ENCODE measurements around the gene LYVE1.

The LYVE1 gene

GRCh38 chr11:10592331-10592730, 23.9 kb upstream of the LYVE1 start:
- no peak for DNase-seq (ENCODE audit: low read depth in 2 of 2)

DNA sequence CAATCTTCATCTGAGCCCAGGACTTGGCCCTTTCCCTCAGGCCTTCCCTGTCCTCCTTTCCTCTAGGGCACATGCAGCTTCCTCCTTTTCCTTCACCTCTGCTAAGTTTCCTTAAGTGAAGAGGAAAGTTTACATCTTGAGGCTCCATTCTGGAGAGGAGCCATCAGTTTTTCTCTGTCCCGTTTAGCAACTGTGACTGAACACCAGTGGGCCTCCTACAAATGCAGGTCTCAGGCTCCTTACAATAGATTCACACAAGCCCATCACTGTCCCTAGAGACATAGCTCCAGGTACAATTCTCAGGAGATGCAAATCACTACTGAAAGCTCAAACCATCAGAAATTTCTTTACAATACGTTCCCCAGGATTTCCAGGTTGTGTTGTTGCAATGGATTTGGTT, 23.3 kb upstream of the LYVE1 start:
- no peak for DNase-seq (ENCODE audit: low read depth in 2 of 2)

- no peak for DNase-seq (ENCODE audit: low read depth in 2 of 2)
Observed at GRCh38 chr11:10590218-10590915, 21.9 kb upstream of the LYVE1 start.

GRCh38 chr11:10588904-10589303, 20.4 kb upstream of the LYVE1 start:
- no peak for DNase-seq (ENCODE audit: low read depth in 2 of 2)

DNA sequence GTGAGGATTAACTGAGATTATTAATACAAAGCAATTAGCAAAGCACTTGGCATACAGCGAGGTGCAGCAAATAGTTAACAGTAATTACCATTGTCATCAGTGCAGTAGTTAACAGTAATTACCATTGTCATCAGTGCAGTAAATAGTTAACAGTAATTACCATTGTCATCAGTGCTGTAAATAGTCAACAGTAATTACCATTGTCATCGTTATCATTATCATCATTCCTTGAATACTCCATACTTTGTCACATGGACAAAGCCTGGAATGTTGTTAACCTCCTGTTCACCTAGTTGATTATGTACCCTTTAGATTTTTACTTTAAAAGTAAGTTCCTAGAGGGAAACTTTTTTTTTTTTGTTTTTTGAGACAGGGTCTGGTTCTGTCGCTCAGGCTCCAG, 19.5 kb upstream of the LYVE1 start:
- DNase-seq (ENCODE audit: low read depth in 2 of 2), result no peak

DNA sequence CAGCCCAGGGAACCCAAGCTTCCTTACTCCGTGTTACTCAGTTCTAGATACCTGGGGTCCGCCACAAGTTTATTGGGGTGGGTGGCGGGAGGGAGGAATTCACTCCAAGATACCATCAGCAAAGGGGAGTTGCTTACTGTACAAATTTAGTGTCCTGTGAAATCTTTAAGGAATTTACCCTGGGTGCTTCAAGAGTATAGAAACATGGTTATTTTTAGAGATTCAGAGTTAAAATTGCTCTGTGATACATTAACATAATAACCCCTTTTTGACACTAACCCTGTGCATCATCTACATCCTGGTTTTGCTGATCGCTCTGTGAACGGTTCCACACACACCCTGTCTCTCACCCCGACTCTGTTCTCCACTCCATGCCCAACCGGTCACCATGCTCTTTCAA, 18.9 kb upstream of the LYVE1 start:
- DNase-seq (ENCODE audit: low read depth in 2 of 2), result no peak

DNA sequence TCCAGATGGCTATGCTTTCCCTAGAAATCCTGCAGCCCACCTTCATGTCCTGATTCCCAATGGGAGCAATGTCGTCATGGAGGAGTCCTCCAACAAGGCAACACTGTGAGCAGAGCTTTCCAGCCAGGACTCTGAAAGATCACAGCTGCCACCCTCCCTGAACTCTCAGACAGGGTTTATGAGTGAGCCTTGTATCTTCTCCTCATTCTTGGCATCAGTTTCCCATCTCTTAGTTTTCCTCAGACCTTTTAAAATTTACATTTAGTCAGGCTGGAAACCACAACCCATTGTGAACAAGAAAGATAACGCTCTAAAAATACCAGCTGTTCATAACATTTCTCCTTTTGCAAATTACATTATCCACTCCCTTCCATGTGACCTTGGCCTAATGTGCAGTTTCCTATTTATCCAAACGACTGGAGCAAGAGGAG, 15.6 kb upstream of the LYVE1 start:
- DNase-seq (ENCODE audit: low read depth in 2 of 2), result no peak

GRCh38 chr11:10581481-10582019, 13.1 kb upstream of the LYVE1 start:
- no peak for DNase-seq (ENCODE audit: low read depth in 2 of 2)

DNA sequence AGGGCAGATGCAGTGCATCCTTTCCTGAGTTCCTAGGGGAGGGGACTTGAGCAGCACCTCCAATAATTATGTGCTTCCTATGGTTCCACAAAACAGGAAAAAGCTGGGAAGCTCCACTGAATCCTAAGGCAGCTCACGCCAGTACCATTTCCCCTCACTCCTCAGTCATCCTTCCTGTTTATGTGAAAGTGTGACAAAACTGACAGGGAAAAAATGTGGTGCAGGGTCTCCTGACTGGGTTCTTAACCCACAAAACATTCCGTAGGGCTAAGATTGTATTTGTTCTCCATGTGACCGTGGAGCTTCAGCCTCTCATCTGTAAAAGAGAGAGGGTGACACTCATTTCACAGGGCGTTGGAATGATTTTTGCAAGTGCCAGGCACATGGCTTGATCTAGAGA, 12.2 kb upstream of the LYVE1 start:
- DNase-seq (ENCODE audit: low read depth in 2 of 2), result no peak

GRCh38 chr11:10579700-10580099, 11.2 kb upstream of the LYVE1 start:
- no peak for DNase-seq (ENCODE audit: low read depth in 2 of 2)

DNA sequence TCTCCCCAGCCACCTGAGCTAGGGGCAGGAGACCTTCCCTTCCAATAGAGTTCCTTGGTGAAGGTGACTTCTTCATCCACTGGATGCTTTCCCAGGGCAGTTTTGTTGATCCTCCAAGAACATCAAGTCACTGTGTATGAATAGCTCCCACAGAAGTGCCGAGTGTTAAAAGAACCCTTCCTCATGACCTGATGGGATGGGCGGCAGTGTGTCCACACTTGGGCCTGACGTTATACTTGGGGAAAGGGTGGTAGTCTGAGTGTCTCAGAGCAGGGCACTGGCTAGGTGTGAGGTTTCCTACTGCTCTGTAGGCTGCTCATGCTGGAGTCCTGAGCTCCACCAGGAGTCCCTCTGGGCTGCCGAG, 7.6 kb upstream of the LYVE1 start:
- DNase-seq (ENCODE audit: low read depth in 2 of 2), result no peak

DNA sequence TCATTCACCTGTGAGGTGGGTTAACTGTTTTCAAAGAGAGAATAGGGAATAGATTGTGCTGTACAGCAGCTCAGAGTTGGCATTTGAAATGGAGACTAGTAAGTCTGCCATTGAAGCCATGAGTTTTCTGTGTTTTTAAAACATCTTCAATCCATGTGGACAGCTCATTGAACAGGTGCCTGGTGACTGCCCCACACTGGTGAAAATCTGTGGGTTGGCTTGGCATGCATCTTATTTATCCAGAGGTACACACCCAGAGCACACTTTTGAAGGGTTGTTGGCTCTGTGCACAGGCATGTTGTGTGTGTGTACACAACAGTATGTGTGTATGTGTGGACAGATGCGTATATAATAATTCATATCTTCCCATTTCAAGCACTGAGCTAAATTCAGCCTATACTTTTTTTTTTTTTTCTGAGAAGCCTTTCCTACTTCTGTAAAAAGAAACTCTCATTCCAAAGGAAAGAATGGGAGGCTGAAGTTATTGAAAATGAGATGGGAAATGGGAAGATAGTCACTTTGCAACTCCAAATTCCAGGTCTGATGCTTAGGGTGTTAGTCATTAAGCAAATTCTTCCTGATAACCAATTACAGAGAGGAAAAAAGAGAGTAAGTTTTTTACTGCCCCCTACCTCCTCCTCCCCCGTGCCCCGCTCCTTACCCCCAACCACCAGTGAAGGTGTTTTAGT, 7.0 kb upstream of the LYVE1 start:
- no peak for DNase-seq (ENCODE audit: low read depth in 2 of 2)

DNA sequence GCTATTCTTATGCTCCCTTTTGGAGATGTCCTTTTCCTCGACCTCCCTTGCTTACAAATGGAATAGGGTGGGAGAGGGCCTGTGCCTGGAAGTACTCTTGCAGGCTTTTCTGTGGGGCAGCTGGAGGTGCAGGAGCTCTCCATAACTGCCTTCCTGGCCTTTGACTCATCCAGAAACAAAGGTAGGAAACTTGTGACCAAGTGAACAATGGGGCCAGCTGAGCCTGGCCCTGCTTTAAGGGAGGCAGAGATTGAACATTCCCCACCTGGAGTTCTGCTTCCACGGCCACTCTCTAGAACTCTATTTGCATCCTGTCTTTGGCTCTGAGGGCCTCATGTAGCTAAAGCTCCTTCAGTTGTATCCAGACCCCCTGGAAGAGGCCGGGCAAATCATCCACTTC, 5.1 kb upstream of the LYVE1 start:
- no peak for DNase-seq (ENCODE audit: low read depth in 2 of 2)

DNA sequence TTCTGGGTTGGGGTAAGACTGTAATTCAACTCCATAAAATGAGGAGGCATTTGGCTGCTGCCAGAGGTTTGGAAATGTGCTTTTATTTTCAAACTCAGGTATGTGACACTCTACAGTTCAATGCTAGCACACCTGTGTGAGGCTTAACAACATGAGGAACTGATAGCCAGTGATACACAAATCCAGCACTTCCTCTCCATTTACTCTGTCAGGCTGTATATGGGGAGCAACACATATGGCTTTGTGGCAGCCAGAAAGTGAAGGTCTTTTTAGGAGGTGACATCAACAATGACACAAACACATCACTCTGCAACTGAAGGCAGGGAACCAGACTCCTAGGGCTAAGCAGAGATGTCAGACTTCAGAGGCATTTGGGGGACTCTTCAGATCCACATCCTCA, 4.6 kb upstream of the LYVE1 start:
- no peak for DNase-seq (ENCODE audit: low read depth in 2 of 2)

GRCh38 chr11:10572533-10572932, 4.1 kb upstream of the LYVE1 start:
- DNase-seq (ENCODE audit: low read depth in 2 of 2), result no peak

DNA sequence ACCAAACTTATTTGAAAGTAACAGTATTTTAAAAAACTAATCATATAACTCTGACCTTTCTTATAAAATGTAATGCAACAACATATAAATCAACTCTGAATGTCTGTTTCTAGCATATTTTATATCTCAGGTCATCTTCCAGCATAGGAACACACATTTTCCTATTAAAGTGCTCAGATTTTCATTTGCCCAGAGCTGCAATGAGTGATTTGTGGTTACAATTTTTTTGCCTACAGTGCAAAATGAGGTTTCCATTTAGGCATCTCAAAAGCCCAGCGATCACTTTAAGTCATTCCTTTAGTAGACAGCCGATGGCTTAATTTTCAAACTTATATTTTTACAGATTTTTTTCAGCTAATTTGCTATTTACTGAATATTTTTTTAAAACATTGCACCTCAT, 1.0 kb downstream of the LYVE1 start:
- DNase-seq (ENCODE audit: low read depth in 2 of 2), result no peak

- DNase-seq (ENCODE audit: low read depth in 2 of 2), result no peak
Observed at GRCh38 chr11:10566257-10566957, 2.1 kb downstream of the LYVE1 start.

DNA sequence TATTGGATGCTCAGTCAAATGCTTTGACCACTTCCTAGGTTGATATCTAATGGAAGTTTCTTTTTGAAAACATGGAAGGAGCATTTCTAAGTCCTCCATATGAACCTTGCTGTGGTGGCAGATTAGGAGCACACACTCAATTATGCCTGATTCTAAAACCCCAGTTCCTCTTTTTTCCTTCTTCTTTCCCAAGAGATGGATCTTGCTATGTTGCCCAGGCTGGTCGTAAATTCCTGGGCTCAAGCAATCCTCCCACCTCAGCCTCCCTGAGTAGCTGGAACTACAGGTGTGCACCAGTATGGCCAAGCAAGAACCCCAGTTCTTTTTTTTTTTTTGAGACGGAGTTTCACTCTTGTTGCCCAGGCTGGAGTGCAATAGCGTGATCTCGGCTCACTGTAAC, 3.0 kb downstream of the LYVE1 start:
- DNase-seq (ENCODE audit: low read depth in 2 of 2), result no peak

GRCh38 chr11:10564696-10565318, 3.7 kb downstream of the LYVE1 start:
- no peak for DNase-seq (ENCODE audit: low read depth in 2 of 2)

DNA sequence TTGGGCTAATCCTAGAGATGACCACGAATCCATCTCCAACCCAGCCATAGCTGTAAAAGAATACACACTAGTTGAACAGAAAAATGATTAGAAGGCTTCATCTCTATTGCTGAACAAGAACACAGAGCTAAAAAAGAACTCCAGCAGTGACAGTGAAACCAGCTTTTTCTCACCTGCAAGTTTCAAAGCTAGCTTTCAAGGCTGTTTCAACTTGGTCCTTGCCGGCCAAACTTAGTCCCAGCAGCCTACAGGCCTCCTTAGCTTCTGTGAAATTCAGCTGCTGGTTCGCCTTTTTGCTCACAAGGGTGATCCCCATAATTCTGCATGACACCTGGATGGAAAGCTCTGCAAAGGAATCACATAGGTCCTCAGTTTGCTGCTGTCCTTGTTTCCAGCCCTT, 4.4 kb downstream of the LYVE1 start:
- no peak for DNase-seq (ENCODE audit: low read depth in 2 of 2)

DNA sequence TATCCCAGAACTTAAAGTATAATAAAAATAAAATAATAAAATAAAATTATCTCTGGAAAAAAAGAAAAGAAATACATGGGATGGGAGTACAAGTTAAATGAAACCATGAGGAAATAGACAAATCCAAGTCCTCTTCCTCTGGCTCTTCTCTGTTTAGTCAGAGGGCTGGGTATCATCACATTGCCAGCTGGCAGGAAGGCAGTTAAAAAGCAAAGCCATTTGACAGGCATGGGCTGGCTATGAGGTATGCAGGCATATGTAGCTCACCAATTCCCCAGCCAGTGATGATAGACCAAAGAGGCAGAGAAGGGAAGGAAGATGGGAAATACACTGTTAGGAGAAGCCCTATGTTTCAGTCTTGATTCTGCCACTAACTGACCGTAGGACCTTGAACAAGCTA, 6.5 kb downstream of the LYVE1 start:
- no peak for DNase-seq (ENCODE audit: low read depth in 2 of 2)

- no peak for DNase-seq (ENCODE audit: low read depth in 2 of 2)
Observed at GRCh38 chr11:10561043-10561818, 7.2 kb downstream of the LYVE1 start.
